ENCODE data around the gene CXADR.

Gene CXADR

GRCh38 chr21:17602874-17603273, 90.0 kb downstream of the CXADR start:
- H3K27me3 ChIP-seq (ENCODE audit: insufficient read depth, poor library complexity, severe bottlenecking): no peaks in the 10 kb centered on the region
- no peak overlapping the region for H3K4me3 ChIP-seq (replicated peaks; ENCODE audit: insufficient read depth, low read length)
- H3K27ac ChIP-seq (replicated peaks): no peak overlapping the region
- TF ChIP-seq SPI1 (IDR thresholded peaks at IDR 0.05; ENCODE audit: borderline replicate concordance, low read depth) (no peak), POLR2AphosphoS5 (IDR thresholded peaks at IDR 0.05; ENCODE audit: low read depth) (no peak), GABPA (IDR thresholded peaks at IDR 0.05; ENCODE audit: low read depth) (no peak), REST (IDR thresholded peaks at IDR 0.05; ENCODE audit: insufficient replicate concordance, low read depth) (no peak), CTCF (IDR thresholded peaks at IDR 0.05; ENCODE audit: insufficient read depth, low read length) (no peak)
- no peak for DNase-seq (ENCODE audit: low read depth in 1 of 2, low spot score in 1 of 2)

GRCh38 chr21:17607684-17608083, 94.8 kb downstream of the CXADR start:
- no peaks in the 10 kb centered on the region for H3K27me3 ChIP-seq (ENCODE audit: insufficient read depth, poor library complexity, severe bottlenecking)
- no peak for TF ChIP-seq REST (IDR thresholded peaks at IDR 0.05; ENCODE audit: insufficient replicate concordance, low read depth)
- no peak for TF ChIP-seq CTCF (IDR thresholded peaks at IDR 0.05; ENCODE audit: insufficient read depth, low read length)
- no peak for TF ChIP-seq SPI1 (IDR thresholded peaks at IDR 0.05; ENCODE audit: borderline replicate concordance, low read depth)
- TF ChIP-seq GABPA (IDR thresholded peaks at IDR 0.05; ENCODE audit: low read depth): no peak
- TF ChIP-seq POLR2AphosphoS5 (IDR thresholded peaks at IDR 0.05; ENCODE audit: low read depth): no peak
- no peak for DNase-seq (ENCODE audit: low read depth in 1 of 2, low spot score in 1 of 2)
- no peak overlapping the region for H3K27ac ChIP-seq (replicated peaks)
- H3K4me3 ChIP-seq (replicated peaks; ENCODE audit: insufficient read depth, low read length): no peak overlapping the region

GRCh38 chr21:17609681-17610080, 96.8 kb downstream of the CXADR start:
- Histone ChIP-seq H3K4me3 (replicated peaks; ENCODE audit: insufficient read depth, low read length) (no peak overlapping the region), H3K27me3 (ENCODE audit: insufficient read depth, poor library complexity, severe bottlenecking) (no peaks in the 10 kb centered on the region), H3K27ac (replicated peaks) (no peak overlapping the region)
- DNase-seq (ENCODE audit: low read depth in 1 of 2, low spot score in 1 of 2): no peak
- no peak for TF ChIP-seq GABPA (IDR thresholded peaks at IDR 0.05; ENCODE audit: low read depth)
- TF ChIP-seq REST (IDR thresholded peaks at IDR 0.05; ENCODE audit: insufficient replicate concordance, low read depth): no peak
- no peak for TF ChIP-seq CTCF (IDR thresholded peaks at IDR 0.05; ENCODE audit: insufficient read depth, low read length)

All from HL-60 (cell line).